GM12878 (cell line): Measurements from ENCODE around the gene ZNF462. TPM values are rescaled to one million over a fixed set of nuclear protein-coding genes. Genes with fewer than 3 reads are reported as not detected.

ENCODE experiments used
- ATAC-seq: fragments of 200-7000 bp; cut with Tn5 transposase; 3 replicates; pipeline ENCODE4 v1.9.1; 2020; ENCODE audit warnings: mild to moderate bottlenecking, moderate library complexity
- BruUV-seq: library from RNA; stranded (reverse); fragments of 400-500 nt; replicated peaks from 2 replicates; lab custom pipeline; 2021; lab: Mats Ljungman, UMichigan
- CTCF ChIA-PET: fragments of 300-600 bp; sonication (Branson Sonifier 250); formaldehyde crosslinking; extraction: SDS; loops from one replicate; lab custom pipeline; 2021; ENCODE audit warnings: inconsistent platforms; lab: Yijun Ruan, JAX
- POLR2A ChIA-PET: fragments of 350-600 bp; formaldehyde crosslinking; extraction: SDS; loops from one replicate; lab custom pipeline; 2021; ENCODE audit warnings: inconsistent platforms; lab: Charles Lee
- RAD21 ChIA-PET: fragments of 300-600 bp; sonication (Branson Sonifier 250); formaldehyde crosslinking; loops from one replicate; lab custom pipeline; 2023; ENCODE audit warnings: antibody characterized with exemption; ENCODE audit not compliant: unreplicated experiment; lab: Charles Lee
- SMC1A ChIA-PET: fragments of 300-600 bp; sonication (Branson Sonifier 250); formaldehyde crosslinking; loops from one replicate; lab custom pipeline; 2023; ENCODE audit not compliant: unreplicated experiment, uncharacterized antibody; lab: Charles Lee
- DNase-seq: peaks from one replicate; pipeline ENCODE4 v3.0.0-alpha.2; 2011; ENCODE audit warnings: low read depth, low spot score
- FAIRE-seq: peaks from 3 replicates; lab custom pipeline; 2011; peaks lifted over from hg19 to GRCh38; lab: Jason Lieb, UNC
- H2AFZ ChIP-seq: 2 replicates; pipeline ENCODE4 v1.6.0; 2011; ENCODE audit warnings: low read depth, low read length, control low read depth; ENCODE audit not compliant: control insufficient read depth
- H3K27ac ChIP-seq: 2 replicates; pipeline ENCODE4 v1.5.1; 2011; ENCODE audit warnings: control low read depth; ENCODE audit not compliant: control insufficient read depth, insufficient read depth
- H3K27me3 ChIP-seq, 2 experiments: replicated peaks in 1 of 2; 2 replicates each; pipeline versions ENCODE4 v1.6.0 to v1.6.1; 2011; ENCODE audit warnings: low read length in 1 of 2; ENCODE audit not compliant: control insufficient read depth in 2 of 2, insufficient read depth in 2 of 2
- H3K36me3 ChIP-seq, 2 experiments: 2 replicates each; pipeline ENCODE4 v1.5.1; 2011; ENCODE audit warnings: low read length in 1 of 2; ENCODE audit not compliant: control insufficient read depth in 2 of 2, insufficient read depth in 2 of 2
- H3K4me1 ChIP-seq: 2 replicates; pipeline ENCODE4 v1.6.1; 2011; ENCODE audit warnings: mild to moderate bottlenecking, low read length, moderate library complexity, mixed read lengths; ENCODE audit not compliant: control insufficient read depth, insufficient read depth
- H3K4me2 ChIP-seq: 2 replicates; pipeline ENCODE4 v1.6.0; 2011; ENCODE audit warnings: control low read depth; ENCODE audit not compliant: control insufficient read depth, insufficient read depth
- H3K4me3 ChIP-seq: fragments of 200-600 bp; sonication (generic); 2 replicates; pipeline ENCODE4 v1.5.1; 2016
- H3K79me2 ChIP-seq: 2 replicates; pipeline ENCODE4 v1.6.0; 2011; ENCODE audit warnings: low read length; ENCODE audit not compliant: control insufficient read depth, insufficient read depth
- H3K9ac ChIP-seq: 2 replicates; pipeline ENCODE4 v1.8.0; 2011; ENCODE audit warnings: low read length, control low read depth, mixed read lengths; ENCODE audit not compliant: control insufficient read depth, insufficient read depth
- H3K9me3 ChIP-seq: replicated peaks from 3 replicates; pipeline ENCODE4 v1.5.1; 2011; ENCODE audit warnings: mild to moderate bottlenecking, low read length; ENCODE audit not compliant: control insufficient read depth, insufficient read depth
- H4K20me1 ChIP-seq: 2 replicates; pipeline ENCODE4 v1.6.0; 2011; ENCODE audit not compliant: control insufficient read depth, insufficient read depth
- BACH1 ChIP-seq: fragments of 450-650 bp; IDR thresholded peaks from 2 replicates; pipeline ENCODE4 v1.6.1; 2017; ENCODE audit warnings: mild to moderate bottlenecking, borderline replicate concordance
- HCFC1 ChIP-seq: fragments of 150-350 bp; IDR thresholded peaks from 2 replicates; pipeline ENCODE4 v1.6.1; 2014; ENCODE audit warnings: low read length
- HDAC6 ChIP-seq: fragments of 200-600 bp; sonication (generic); IDR thresholded peaks from one replicate; pipeline ENCODE4 v1.8.0; 2017; ENCODE audit warnings: antibody characterized with exemption; ENCODE audit not compliant: unreplicated experiment
- MTA2 ChIP-seq: fragments of 450-650 bp; IDR thresholded peaks from 2 replicates; pipeline ENCODE4 v1.6.1; 2016; ENCODE audit warnings: low read depth, mild to moderate bottlenecking, moderate library complexity
- NR2F1 ChIP-seq: fragments of 450-650 bp; conservative IDR thresholded peaks from 2 replicates; pipeline ENCODE4 v1.6.1; 2017; ENCODE audit warnings: mild to moderate bottlenecking
- SMAD5 ChIP-seq: IDR thresholded peaks from 2 replicates; pipeline ENCODE4 v1.6.1; 2016; ENCODE audit warnings: antibody characterized with exemption, low read depth
- ZBTB40 ChIP-seq: fragments of 450-650 bp; IDR thresholded peaks from 2 replicates; pipeline ENCODE4 v1.6.1; 2016; ENCODE audit warnings: mild to moderate bottlenecking, moderate library complexity, borderline replicate concordance
- ZNF217 ChIP-seq: fragments of 450-650 bp; IDR thresholded peaks from 2 replicates; pipeline ENCODE4 v1.6.1; 2017; ENCODE audit warnings: antibody characterized with exemption, mild to moderate bottlenecking
- ZNF622 ChIP-seq: fragments of 450-650 bp; IDR thresholded peaks from 2 replicates; pipeline ENCODE4 v1.6.1; 2017; ENCODE audit warnings: mild to moderate bottlenecking, inconsistent platforms
- WGBS: methylation state at CpG from one replicate; pipeline ENCODE4 v1.1.6; 2016; ENCODE audit warnings: low lambda C conversion rate; ENCODE audit not compliant: insufficient replicate concordance, insufficient coverage; ENCODE audit errors: missing lambda C conversion rate; 5-methylcytosine and 5-hydroxymethylcytosine counted together
- in situ Hi-C: fragments of 300-500 bp; cut with MboI; formaldehyde crosslinking; loops from 9 replicates; pipeline ENCODE4 v1.14.3; 2018; ENCODE audit warnings: mixed read lengths
- intact Hi-C: fragments of 100-400 bp; cut with micrococcal nuclease; formaldehyde crosslinking; loops from one replicate; pipeline ENCODE4 v1.14.2; 2022; ENCODE audit not compliant: unreplicated experiment
- polyA plus RNA-seq, 11 experiments: library from polyadenylated mRNA; depleted of rRNA in 4 of 11; unstranded in 6 of 11; stranded (reverse) in 5 of 11; fragments of >200 nt; fragmentation: Nextera tagmentation in 4 of 11; fragmentation: Illumina TruSeq in 1 of 11; extraction: Ambion mirVana in 4 of 11; extraction: Trizol in 1 of 11; gene quantifications; 1 replicate in 1 of 11; 2 replicates in 10 of 11; pipeline versions ENCODE4 v1.2.1 to v1.2.3, GENCODE V29; 2011 to 2016; ENCODE audit warnings: inconsistent platforms in 2 of 11, missing spikeins in 2 of 11, low read depth in 1 of 11
- total RNA-seq, 4 experiments: library from RNA; depleted of rRNA in 3 of 4; stranded (reverse); fragments of >200 nt in 3 of 4; fragmentation: Illumina TruSeq in 1 of 4; extraction: Trizol in 1 of 4; gene quantifications; 2 replicates each; pipeline versions ENCODE4 v1.2.1 to v1.2.3, GENCODE V29; 2013 to 2021

Gene ZNF462
- total and polyA plus RNA-seq, 10 of the 15 experiments (the other 5 are each of a cell fraction or from before 2014, with no cell fraction given), result 0.27 to 13.7 (median 0.55) TPM

GRCh38 chr9:106972082-106972481 lies 109.1 kb downstream of the ZNF462 start (continued):
- TF ChIP-seq ZBTB40, result no peak
- no peak for TF ChIP-seq ZNF622
- TF ChIP-seq HDAC6, result no peak

- intact Hi-C loops (no loop called here), in situ Hi-C loops (no loop called here)
- Histone ChIP-seq H3K4me2 (no peak overlapping the region), H2AFZ (no peak overlapping the region), H3K4me1 (no peaks in the 10 kb centered on the region), H3K27ac (no peak overlapping the region), H3K36me3 (peaks cover 0 to 4% of the 10 kb centered on the region in 2 experiments; a peak in 2 of 4 replicates), H4K20me1 (no peaks in the 10 kb centered on the region), H3K4me3 (no peak overlapping the region), H3K79me2 (no peaks in the 10 kb centered on the region), H3K27me3 (no peaks in the 10 kb centered on the region; a peak in 1 of 4 replicates), H3K9me3 (no peaks in the 10 kb centered on the region; the same call in 2 of the 3 replicates), H3K9ac (no peak overlapping the region)
- ATAC-seq (no peak), DNase-seq (no peak), FAIRE-seq (no peak)
- TF ChIP-seq NR2F1 (no peak), BACH1 (no peak), ZBTB40 (no peak), HCFC1 (no peak), SMAD5 (no peak), MTA2 (no peak), ZNF217 (no peak)
- ChIA-PET RAD21 (no interaction called here), SMC1A (interaction anchor here (1.0 to 1.8 kb wide), 3 partner anchors 10 to 198 kb away, joined by 3 to 5 read pairs (median 3); no protein-coding TSS in a partner anchor), POLR2A (no interaction called here), CTCF (interaction anchor here (0.6 to 1.2 kb wide), 2 partner anchors 167 to 1401 kb away, joined by 3 to 4 read pairs; no protein-coding TSS in a partner anchor)
- BruUV-seq, result no TSS peak
- WGBS, result 0% methylated on average over 2 of the region's 2 CpGs
These were observed 111.4 kb downstream of the ZNF462 start for GRCh38 chr9:106974341-106974740.
